GM19455 (cell line): ENCODE results near the gene ATP13A2.

ENCODE experiments used
- ATAC-seq: cut with Tn5 transposase; IDR thresholded peaks from one replicate; pipeline ENCODE4 v1.9.1; 2021; ENCODE audit not compliant: unreplicated experiment

The ATP13A2 gene

DNA sequence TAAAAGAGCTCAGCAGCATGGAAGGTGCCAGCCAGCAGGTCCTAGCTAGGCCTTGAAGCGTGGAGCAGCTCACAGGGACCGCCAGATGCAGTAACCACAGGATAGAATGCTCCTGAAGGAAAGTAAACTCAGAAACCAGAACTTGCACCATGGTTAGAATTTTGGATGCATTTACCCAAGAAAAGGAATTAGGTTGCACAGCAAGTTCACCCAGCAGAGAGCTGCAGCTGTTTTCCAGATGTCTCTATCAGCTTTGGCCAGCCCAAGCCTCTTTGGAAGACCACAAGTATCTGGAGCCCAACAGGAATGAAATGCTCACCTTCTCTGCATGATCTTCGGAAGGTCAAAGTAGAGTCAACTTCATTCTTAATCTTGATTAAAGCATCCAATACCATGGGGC, 21.0 kb upstream of the ATP13A2 start:
- ATAC-seq = no peak

- no peak for ATAC-seq
These were observed 19.7 kb upstream of the ATP13A2 start for GRCh38 chr1:17031436-17031835.

DNA sequence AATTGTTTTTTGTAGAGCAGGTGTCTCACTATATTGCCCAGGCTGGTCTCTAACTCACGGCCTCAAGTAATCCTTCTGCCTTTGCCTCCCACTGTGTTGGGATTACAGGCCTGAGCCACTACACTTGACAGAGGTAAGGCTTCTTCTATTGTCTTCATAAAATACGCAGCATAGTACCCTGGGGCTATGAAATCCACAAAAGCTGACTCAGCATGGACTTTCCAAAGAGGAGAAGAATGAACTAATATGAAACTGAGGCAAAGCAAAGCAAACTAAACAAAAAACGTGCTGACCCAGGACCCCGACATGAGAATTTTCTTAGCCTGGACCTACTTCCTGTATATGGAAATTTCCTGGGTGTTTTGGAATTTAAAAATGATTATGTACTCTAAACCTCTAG, 18.5 kb upstream of the ATP13A2 start:
- no peak for ATAC-seq

GRCh38 chr1:17028662-17029188, 17.0 kb upstream of the ATP13A2 start:
- ATAC-seq = no peak

DNA sequence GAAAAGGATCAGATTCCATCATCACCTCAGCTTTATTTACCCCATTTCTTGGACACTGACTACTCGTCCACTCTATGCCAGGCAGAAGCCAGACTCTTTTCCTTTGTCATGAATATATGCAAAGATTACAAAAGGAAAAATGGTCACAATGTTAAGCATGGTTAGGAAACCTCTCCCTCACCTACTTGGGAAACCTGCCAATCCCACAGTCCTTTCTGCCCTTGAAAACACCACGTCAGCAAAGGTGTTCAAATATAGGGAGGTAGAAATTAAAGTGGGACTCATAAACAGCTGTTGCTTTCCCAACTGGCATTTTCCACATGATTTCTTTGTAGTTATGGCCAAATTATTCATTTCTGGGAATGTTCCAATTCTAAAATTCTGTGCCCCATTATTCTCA, 16.2 kb upstream of the ATP13A2 start:
- ATAC-seq = no peak

DNA sequence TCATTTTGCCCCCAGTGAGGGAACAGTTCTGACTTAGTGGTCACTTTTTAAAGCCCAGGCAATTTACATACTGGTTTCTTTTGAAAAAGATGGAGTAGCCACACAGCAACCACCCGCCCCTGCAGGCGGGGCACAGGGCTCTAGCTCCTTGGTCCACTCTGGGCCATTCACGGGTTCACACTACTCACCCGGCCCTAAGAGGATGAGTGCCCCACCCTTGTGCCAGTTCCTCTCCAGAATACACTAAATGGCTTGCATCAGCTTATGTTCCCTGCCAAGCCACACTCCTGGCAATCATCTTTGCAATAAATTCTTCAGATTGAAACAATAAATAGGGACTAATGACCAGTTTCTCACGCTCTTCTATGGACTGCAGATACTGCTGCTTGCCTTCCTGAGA, 15.7 kb upstream of the ATP13A2 start:
- no peak for ATAC-seq

DNA sequence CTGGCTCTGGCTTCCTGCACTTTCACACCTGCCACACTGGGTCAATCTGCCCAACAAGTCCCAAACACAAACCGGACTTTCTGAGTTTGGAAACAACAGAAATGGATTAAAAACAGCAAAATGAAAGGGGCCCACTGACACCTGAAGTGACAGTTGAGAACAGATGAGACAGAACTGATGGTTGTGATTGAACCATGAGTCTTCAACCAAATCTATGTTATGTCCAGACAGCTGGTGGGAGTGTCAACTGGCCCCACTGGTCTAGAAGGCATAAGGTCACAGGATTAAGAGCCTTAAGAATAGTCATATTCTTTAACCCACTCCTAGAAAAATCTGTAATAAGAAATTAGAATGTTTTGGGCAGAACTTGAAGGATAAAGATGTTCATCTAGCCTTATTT, 13.0 kb upstream of the ATP13A2 start:
- ATAC-seq = no peak

DNA sequence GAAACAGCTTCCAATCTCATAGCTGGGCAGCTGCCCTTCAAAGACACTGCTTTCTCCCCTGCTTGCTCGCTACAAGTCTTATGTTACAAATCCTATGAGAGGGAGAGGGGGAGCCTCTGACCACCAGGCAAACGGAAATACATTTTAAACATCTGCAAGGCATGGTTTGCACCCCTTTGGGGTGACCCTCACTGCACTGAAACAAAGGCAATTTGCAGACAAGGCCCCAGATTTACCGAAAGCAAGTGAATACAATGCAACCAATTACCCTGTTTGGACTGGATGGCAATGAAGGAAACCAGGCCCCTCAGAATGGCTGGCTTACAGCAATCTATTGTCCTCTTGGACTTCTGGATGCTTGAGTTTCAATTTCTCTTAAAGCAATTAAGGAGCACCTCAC, 11.8 kb upstream of the ATP13A2 start:
- no peak for ATAC-seq

DNA sequence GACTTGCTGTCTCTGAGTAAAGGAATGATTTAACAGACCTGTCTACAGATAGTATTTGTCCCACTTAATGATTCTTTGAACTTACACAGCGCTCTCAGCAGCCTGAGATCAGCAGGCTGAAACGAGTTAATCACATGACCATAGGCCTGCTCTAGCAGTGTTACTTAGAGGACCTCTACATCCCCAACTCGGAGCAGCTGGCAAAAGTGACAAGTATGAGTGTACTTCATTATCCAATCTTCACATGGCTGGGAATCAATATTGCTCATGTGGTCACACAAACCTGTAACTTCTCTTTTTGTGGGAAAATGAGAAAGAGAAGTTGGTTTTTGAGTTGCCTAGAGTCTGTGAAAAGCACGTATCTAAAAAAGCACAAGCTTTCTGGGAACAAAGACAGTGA, 11.4 kb upstream of the ATP13A2 start:
- no peak for ATAC-seq

- no peak for ATAC-seq
These were observed 10.2 kb upstream of the ATP13A2 start for GRCh38 chr1:17021896-17022295.

GRCh38 chr1:17020502-17020901, 8.8 kb upstream of the ATP13A2 start:
- ATAC-seq = no peak

- ATAC-seq = no peak
These were observed 7.1 kb upstream of the ATP13A2 start for GRCh38 chr1:17018849-17019248.

DNA sequence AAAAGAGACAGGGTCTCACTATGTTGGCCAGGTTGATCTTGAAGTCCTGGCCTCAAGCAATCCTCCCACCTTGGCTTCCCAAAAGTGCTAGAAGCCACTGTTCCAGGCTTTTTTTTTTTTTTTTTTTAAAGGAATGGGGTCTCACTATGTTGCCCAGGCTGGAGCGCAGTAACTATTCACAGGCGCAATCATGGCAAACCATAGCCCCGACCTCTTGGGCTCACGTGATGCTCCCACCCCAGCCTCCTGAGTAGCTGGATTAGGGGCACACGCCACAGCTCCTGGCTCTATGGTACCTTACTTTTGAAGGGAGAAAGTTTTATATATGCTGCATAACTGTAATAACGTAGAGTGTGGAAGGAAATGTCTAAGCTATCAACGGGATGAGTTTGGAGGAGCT, 5.7 kb upstream of the ATP13A2 start:
- ATAC-seq = no peak

DNA sequence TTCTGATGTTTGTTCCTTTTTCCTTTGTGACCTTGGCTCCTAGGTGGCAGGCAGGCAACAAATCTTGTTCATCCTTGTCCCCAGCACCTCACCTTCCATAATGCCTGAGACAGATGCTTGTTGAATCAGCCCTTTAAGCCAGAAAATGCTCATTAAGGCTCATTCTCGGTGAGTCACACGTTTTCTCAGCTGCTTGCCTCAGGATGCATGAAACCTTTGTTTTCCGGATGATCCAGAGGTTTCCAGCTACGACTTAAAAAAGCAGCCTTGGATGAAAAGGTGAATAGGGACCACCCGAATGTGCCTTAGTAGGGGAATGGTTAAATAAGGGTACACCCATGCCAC, 4.6 kb upstream of the ATP13A2 start:
- ATAC-seq = no peak

DNA sequence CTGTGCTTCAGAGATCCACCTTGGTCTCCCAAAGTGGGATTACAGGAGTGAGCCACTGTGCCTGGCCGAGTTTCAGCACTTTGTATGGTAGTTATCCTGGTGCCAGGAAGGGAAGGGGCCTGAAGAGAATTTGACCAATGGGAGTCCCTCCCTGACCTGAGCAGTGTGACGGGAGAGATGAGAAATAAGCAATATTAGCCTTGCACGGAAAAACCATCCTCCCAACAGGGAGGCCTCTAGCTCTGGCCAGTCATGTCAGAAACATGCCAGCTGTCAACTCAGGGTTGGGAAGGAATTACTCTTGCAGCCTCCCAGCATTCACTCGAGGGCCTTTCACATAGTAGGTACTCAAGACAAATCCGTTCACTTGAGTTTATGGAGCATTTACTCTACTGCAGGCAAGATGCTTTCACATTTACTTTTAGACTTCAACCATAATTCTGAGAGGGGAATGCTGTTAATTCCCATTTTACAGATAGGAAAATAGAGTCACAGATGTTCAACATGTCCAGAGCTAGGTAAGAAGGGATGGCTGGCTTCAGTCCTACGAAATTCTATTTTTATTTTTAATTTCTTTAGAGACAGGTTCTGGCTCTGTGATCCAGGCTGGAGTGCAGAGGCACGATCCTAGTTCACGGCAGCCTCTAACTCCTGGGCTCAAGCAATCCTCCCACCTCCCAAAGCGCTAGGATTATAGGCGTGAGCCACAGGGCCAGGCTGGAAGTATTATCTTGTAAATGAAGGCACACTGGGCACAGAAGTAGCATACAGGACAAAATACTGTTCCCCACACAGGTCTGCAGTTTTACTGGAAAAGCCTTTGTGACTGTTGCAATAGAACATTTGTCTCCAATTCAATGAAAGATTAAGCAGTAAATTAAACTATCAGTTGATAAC, 3.2 kb upstream of the ATP13A2 start:
- no peak for ATAC-seq

GRCh38 chr1:17013491-17014320, 2.0 kb upstream of the ATP13A2 start:
- no peak for ATAC-seq

- no peak for ATAC-seq
These were observed 1.2 kb upstream of the ATP13A2 start for GRCh38 chr1:17012775-17013490.

DNA sequence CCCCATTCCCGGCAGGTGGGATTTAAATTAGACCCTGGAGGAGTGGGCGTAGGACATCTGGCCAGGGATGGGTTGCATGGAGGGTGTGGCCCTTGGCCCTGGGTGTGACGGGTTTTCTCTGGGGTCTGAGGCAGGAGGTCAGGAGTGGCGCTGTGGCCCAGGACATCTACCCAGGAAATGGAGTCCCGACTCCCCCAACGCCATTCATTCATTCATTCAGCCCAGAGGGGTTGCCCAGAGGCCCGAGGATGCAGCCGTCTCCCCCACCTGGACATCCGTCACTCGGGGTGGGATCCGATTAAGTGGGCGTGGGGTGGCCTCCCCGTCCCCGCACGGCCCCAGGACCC, 663 bp downstream of the ATP13A2 start:
- ATAC-seq = peak; percentile 4

GRCh38 chr1:17009706-17010105, 2.0 kb downstream of the ATP13A2 start:
- no peak for ATAC-seq

DNA sequence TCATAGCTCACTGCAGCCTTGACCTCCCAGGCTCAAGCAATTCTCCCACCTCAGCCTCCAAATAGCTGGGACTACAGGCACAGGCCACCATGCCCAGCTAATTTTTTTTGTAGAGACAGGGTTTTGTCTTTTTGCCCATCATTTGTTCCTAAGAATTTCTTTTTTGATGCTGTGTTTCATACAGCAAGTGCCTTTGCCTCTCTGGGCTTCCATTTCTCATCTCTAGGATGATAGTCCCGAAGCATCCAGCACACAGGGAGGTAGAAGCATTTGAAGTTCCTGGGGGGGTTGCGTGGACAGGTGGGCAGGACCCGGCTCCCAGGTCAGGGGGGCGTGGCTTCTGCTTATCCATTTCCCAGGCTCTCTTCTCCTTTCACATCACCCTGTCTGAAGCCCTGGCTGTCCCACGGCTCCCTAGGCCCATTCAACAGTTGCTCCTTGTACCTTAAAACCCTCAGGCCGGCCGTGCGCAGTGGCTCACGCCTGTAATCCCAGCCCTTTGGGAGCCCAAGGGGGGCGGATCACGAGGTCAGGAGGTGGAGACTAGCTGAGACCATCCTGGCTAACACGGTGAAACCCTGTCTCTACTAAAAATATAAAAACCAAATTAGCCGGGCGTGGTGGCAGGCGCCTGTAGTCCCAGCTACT, 3.4 kb downstream of the ATP13A2 start:
- ATAC-seq = no peak

- ATAC-seq = no peak
These were observed 4.6 kb downstream of the ATP13A2 start for GRCh38 chr1:17007121-17007520.
